ENCODE data around the gene ZNF396.

ZNF396 gene

GRCh38 chr18:35334212-35334611 is 42.9 kb downstream of the ZNF396 start:
- no peak for DNase-seq

- DNase-seq: no peak
These were observed 45.6 kb downstream of the ZNF396 start for GRCh38 chr18:35331367-35332087.

- DNase-seq: no peak
These were observed 48.3 kb downstream of the ZNF396 start for GRCh38 chr18:35328868-35329267.

- no peak for DNase-seq
These were observed 50.3 kb downstream of the ZNF396 start for GRCh38 chr18:35326695-35327387.

- DNase-seq: no peak
These were observed 52.0 kb downstream of the ZNF396 start for GRCh38 chr18:35324926-35325655.

GRCh38 chr18:35322486-35323458 is 54.4 kb downstream of the ZNF396 start:
- no peak for DNase-seq

All from T-helper 1 cell (primary cell).